HG02885 (cell line): ENCODE data around the gene GLDN.
"Not testable (repeated sequence)": the region's sequence is repeated elsewhere in the genome, so short reads cannot be mapped to it uniquely, and the experiment has no call there.

Experiments
- ATAC-seq: cut with Tn5 transposase; IDR thresholded peaks from one replicate; pipeline ENCODE4 v1.9.1; 2021; ENCODE audit warnings: mild to moderate bottlenecking; ENCODE audit not compliant: unreplicated experiment, poor library complexity

The GLDN gene

GRCh38 chr15:51425517-51426040 is 84.1 kb downstream of the GLDN start:
- no peak for ATAC-seq

GRCh38 chr15:51438526-51438925 is 97.1 kb downstream of the GLDN start:
- ATAC-seq: no peak

DNA sequence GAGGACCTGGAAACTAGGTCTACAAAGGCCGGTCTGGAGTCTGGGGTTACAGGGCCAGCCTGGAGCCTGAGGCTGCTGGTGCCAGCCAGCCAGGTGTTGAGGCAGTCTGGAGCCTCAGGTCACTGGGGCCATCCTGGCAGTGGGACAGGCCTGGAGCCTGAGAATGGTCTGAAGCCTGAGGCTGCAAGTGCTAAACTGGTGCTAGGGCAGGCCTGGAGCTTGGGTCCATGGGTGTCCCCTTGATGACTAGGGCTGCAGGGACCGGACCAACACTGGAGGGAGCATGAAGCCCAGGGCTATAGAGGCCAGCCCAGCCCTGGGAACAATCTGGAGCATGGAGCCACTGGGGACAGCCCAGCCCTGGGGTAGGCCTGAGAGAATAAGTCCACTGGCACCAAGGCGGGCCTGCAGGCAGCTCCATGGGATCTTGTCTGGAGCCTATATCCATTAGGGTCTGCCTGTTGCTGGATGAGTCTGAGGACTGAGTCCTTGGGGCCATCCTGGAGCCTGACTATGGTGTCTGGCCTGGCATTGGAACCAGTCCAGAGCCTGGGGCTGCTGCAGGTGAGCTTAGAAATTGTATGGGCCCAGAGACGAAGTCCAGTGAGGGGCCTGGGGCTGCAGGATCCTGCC is 101.9 kb downstream of the GLDN start:
- ATAC-seq: no peak

DNA sequence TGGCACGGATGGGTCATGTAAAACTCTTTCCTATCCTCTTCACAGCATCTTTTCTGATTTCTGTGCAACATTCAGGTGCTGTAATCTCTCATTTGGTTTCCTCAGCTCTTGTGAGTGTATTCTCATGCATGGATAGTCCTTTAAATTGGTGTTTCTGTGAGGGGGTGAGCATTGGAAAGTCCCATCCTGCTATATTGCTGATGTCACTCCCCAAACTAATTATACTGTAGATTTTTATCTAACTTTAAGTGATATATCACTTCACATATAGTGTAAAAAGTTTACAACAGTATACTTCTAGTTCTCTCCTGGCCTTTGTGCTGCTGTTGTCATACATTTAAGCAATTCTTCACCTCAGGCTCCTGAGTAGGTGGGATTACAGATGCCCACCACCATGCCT is 102.7 kb downstream of the GLDN start:
- no peak for ATAC-seq

- ATAC-seq: no peak
Measured at GRCh38 chr15:51444807-51445206, 103.4 kb downstream of the GLDN start.

DNA sequence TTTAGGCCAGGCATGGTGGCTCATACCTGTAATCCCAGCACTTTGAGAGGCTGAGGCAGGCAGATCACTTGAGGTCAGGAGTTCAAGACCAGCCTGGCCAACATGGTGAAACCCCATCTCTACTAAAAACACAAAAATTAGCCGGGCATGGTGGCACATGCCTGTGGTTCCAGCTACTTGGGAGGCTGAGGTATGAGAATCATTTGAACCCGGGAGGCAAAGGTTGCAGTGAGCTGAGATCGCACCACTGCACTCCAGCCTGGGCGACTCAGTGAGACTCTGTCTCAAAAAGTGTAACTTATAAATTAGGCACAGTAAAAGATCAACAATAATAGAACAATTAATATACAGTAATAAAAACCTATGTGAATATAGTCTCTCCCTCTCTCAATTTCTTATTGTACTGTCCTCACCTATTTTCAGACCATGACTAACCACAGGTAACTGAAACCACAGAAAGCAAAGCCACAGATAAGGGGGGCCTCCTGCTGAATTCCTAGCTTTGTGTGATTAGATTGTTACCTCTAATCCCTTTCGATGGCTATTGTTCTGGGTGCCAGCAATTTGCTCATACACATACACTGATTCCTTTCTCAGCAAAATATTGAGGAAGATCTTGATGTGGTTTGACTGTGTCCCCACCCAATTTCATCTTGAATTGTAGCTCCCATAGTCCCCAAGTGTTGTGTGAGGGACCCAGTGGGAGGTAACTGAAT is 104.7 kb downstream of the GLDN start:
- ATAC-seq: not testable (repeated sequence)

DNA sequence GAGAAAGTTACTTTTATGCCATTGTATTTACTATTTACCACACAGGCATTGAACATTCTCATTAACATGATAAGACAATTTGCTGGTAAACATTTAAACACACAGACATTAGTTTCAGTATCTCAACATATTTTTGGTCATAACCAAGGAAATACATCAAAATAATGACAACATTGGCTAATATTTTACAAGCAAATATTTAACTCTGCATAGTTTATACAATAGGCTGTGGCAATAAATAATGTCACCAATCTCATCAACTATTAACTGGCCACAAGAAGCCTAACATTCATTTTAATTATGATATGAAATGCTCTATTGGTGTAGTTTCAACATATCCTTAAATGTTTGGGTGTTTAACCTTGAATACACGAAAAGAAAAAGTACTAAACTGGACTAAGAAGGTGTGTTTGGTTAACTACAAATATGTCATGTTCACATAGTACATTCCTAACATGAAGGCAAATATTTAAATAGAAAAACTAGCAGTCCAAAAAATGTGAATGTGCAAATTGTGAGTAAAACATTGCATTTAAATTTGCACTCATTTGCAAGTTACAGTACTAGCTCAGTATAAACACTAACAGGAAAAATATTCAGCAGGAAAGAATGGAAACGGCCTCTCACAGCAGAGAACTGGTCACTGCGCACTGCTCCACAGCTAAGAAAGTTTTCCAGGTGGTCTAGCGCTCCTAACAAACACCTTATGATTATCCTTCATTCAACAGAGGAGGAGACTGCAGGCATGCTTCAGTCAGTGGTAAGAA is 106.6 kb downstream of the GLDN start:
- ATAC-seq: no peak

- no peak for ATAC-seq
Measured at GRCh38 chr15:51448622-51449399, 107.4 kb downstream of the GLDN start.

DNA sequence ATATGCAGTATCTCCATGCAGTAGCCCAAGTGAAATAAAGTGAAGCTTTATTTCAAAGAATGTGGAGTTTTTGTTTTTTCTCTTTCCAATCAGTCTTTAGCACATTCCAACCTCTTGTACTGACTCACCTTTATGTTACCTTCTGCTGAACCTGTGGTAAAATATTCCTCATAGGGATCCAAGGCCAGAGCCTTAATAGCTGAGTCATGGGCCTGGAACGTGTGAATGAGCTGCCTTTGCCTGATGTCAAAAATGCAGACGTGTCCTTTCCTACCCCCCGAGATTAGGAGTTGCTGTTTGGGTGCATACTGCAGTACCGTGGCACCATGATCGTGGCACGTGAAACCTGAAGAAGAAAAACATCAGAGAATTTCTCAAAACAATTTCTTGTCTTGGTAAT is 108.5 kb downstream of the GLDN start:
- ATAC-seq: no peak
